ENCODE data around the gene FAM167B. TPM values are rescaled to one million over a fixed set of nuclear protein-coding genes. Genes with fewer than 3 reads are reported as not detected.

Gene FAM167B
- total RNA-seq: 1 to 10 TPM; 3.6 to 5.6 (median 4.1) TPM

GRCh38 chr1:32246888-32247273 is at the start of gene FAM167B:
FAM167B (plus strand) TSS chr1:32247222; CDS start chr1:32247422, 200 bp downstream.
- Histone ChIP-seq H3K4me3 (replicated peaks in 1 of 3) (no peak within 1 kb of the TSS), H3K27ac (peak within 1 kb of the TSS; percentile 27 to 74 (median 74)), H3K4me1 (peaks cover 12 to 48% of the 10 kb centered on the region in 2 donors), H3K36me3 (no peaks in the 10 kb centered on the region), H3K9me3 (no peaks in the 10 kb centered on the region), H3K27me3 (no peaks in the 10 kb centered on the region)
- no peak for DNase-seq
- TF ChIP-seq POLR2A (IDR thresholded peaks at IDR 0.05) (no peak), CTCF (IDR thresholded peaks at IDR 0.05) (no peak)
- 61 to 72% methylated on average over 3 of the region's 3 CpGs for WGBS, 2 donors
- intact Hi-C loops (cut with DNase I): no loop called here

- no peak for DNase-seq
- peaks cover 38% of the 10 kb centered on the region in 2 donors for H3K36me3 ChIP-seq
- 63 to 80% methylated on average over 6 of the region's 6 CpGs for WGBS, 2 donors
- no peaks in the 10 kb centered on the region for H3K9me3 ChIP-seq
- no peak overlapping the region for H3K4me3 ChIP-seq (replicated peaks in 1 of 3)
- H3K4me1 ChIP-seq: peaks cover 12 to 25% of the 10 kb centered on the region in 2 donors
- TF ChIP-seq POLR2A (IDR thresholded peaks at IDR 0.05) (no peak), CTCF (IDR thresholded peaks at IDR 0.05) (no peak)
- no peak overlapping the region for H3K27ac ChIP-seq
- H3K27me3 ChIP-seq: no peaks in the 10 kb centered on the region
- intact Hi-C loops (cut with DNase I): no loop called here
Observed at GRCh38 chr1:32197837-32198236, 49.2 kb upstream of the FAM167B start.

GRCh38 chr1:32198237-32199042 is 48.6 kb upstream of the FAM167B start:
- no peak for DNase-seq
- no peak for TF ChIP-seq POLR2A (IDR thresholded peaks at IDR 0.05)
- TF ChIP-seq CTCF (IDR thresholded peaks at IDR 0.05): no peak
- WGBS, 2 donors: 88 to 90% methylated on average over 3 of the region's 3 CpGs
- Histone ChIP-seq H3K36me3 (peaks cover 32% of the 10 kb centered on the region in 2 donors), H3K4me3 (replicated peaks in 1 of 3) (no peak overlapping the region), H3K27ac (no peak overlapping the region), H3K4me1 (peaks cover 12 to 25% of the 10 kb centered on the region in 2 donors), H3K27me3 (no peaks in the 10 kb centered on the region), H3K9me3 (no peaks in the 10 kb centered on the region)
- intact Hi-C loops (cut with DNase I): no loop called here

DNA sequence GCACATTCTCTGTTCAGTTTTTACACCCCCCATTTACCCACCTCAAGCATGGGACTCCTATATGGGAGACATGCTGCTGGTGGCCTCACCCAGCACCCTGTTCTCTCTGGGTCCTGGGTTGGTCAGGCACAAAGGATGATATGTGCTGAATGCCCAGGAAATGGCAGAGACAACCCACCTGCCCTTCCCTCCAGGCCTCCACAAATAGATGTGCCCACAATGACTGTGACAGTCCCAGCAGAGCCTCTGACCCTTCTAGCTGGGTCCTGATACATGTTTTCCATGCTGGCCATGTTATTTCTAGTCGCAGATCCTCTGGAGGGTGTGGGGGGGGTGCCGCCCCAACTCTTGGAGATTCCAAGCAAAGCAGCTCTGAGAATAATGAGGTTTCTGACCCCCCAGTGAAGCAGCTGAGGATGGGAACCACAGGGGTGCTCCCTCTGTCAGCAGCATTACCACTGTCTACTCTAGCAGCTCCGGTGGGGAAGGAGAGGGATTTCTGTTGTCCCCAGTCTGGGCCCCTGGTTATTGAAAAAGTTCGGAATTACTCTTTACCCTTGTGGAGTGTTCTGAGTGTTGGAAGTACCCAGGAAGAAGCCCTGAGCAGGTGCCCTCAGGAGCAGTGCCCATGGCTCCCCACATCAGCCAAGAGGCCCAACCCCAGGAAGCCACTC is 47.8 kb upstream of the FAM167B start:
- H3K27ac ChIP-seq: no peak overlapping the region
- peaks cover 12 to 25% of the 10 kb centered on the region in 2 donors for H3K4me1 ChIP-seq
- intact Hi-C loops (cut with DNase I): no loop called here
- no peak overlapping the region for H3K4me3 ChIP-seq (replicated peaks in 1 of 3)
- H3K9me3 ChIP-seq: no peaks in the 10 kb centered on the region
- WGBS, 2 donors: 54 to 78% methylated on average over 4 of the region's 4 CpGs
- peaks cover 25% of the 10 kb centered on the region in 2 donors for H3K36me3 ChIP-seq
- DNase-seq: no peak
- no peak for TF ChIP-seq POLR2A (IDR thresholded peaks at IDR 0.05)
- no peak for TF ChIP-seq CTCF (IDR thresholded peaks at IDR 0.05)
- no peaks in the 10 kb centered on the region for H3K27me3 ChIP-seq

GRCh38 chr1:32199717-32200072 is 47.3 kb upstream of the FAM167B start:
- Histone ChIP-seq H3K4me1 (peaks cover 12 to 26% of the 10 kb centered on the region in 2 donors), H3K4me3 (replicated peaks in 1 of 3) (no peak overlapping the region), H3K27ac (peak overlapping the region in 2 of 3 donors; percentile 35 to 74), H3K36me3 (peaks cover 19 to 20% of the 10 kb centered on the region in 2 donors), H3K27me3 (no peaks in the 10 kb centered on the region), H3K9me3 (no peaks in the 10 kb centered on the region)
- intact Hi-C loops (cut with DNase I): no loop called here
- 28 to 38% methylated on average over 3 to 4 of the region's 6 CpGs for WGBS, 2 donors
- TF ChIP-seq CTCF (IDR thresholded peaks at IDR 0.05) (no peak), POLR2A (IDR thresholded peaks at IDR 0.05) (no peak)
- DNase-seq: peak; percentile 62 to 77

Data from thyroid gland (tissue), 4 donors.